ENCODE results near the gene GSE1.

Gene GSE1

GRCh38 chr16:85648070-85648714 is 35.1 kb downstream of the GSE1 start:
- TF ChIP-seq, protein P1, sequence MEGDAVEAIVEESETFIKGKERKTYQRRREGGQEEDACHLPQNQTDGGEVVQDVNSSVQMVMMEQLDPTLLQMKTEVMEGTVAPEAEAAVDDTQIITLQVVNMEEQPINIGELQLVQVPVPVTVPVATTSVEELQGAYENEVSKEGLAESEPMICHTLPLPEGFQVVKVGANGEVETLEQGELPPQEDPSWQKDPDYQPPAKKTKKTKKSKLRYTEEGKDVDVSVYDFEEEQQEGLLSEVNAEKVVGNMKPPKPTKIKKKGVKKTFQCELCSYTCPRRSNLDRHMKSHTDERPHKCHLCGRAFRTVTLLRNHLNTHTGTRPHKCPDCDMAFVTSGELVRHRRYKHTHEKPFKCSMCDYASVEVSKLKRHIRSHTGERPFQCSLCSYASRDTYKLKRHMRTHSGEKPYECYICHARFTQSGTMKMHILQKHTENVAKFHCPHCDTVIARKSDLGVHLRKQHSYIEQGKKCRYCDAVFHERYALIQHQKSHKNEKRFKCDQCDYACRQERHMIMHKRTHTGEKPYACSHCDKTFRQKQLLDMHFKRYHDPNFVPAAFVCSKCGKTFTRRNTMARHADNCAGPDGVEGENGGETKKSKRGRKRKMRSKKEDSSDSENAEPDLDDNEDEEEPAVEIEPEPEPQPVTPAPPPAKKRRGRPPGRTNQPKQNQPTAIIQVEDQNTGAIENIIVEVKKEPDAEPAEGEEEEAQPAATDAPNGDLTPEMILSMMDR (IDR thresholded peaks at IDR 0.05): no peak

DNA sequence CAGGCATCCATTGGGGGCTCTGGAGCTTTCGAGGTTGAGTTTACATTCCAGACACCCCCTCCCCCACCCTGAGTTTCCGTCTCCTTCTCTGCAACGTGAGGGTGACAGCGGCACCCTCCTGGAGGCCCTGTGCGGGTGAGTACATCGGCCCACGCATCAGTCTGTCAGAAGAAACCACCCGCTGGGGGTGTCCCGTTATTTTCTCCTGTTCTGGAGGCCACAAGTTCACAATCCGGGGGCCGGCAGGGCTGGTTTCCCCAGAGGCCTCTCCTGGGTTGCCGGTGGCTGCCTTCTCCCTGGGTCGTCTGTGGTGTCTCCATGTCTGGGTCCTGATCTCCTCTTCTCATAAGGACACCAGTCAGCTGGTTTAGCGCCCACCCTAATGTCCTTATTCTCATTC is 35.7 kb downstream of the GSE1 start:
- TF ChIP-seq, protein P1 (IDR thresholded peaks at IDR 0.05): no peak

DNA sequence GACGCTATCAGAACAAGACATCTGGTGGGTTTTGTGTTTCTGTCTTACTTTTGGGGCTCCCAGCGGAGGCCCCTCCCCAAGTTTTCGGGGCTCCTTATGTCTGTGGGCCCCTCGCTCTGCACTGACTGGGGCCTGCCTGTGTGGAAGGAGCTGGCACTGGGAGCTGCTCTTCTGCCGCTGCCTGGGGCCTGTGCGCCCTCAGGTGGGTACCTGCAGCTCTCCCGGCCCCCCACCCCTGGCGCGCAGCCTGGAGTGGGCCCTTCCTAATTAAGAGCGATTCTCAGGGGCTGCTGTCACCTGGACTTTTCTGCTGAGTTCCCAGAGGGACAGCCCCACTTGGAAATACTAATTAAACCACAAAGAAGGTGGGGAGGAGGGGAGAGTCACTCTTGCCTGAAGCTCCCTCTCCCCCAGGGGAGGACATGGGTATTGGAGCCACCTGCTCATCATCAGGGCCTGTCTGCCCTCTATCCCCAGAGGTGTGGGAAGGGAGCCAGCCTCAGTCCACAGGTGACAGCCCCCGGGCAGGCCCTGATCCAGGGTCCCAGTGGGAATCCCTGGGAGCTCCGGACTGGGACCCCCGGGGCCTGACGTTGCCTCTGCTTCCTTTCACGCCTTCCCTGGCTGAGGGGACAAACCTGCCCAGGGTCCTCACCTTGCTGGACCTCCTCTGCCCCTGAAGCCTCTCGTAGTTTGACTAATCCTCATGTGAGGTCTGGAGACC is 36.5 kb downstream of the GSE1 start:
- TF ChIP-seq, protein P1 (IDR thresholded peaks at IDR 0.05): no peak

GRCh38 chr16:85650135-85650843 is 37.2 kb downstream of the GSE1 start:
- TF ChIP-seq, protein P1 (IDR thresholded peaks at IDR 0.05): no peak

GRCh38 chr16:85650844-85651628 is 37.9 kb downstream of the GSE1 start:
- TF ChIP-seq, protein P1 (IDR thresholded peaks at IDR 0.05): no peak

- TF ChIP-seq, protein P1 (IDR thresholded peaks at IDR 0.05): no peak
Measured at GRCh38 chr16:85651629-85652430, 38.7 kb downstream of the GSE1 start.
